BE2C (cell line): ENCODE measurements around the gene RFX1.
"Not testable (repeated sequence)": the region's sequence is repeated elsewhere in the genome, so short reads cannot be mapped to it uniquely, and the experiment has no call there.

Experiments used
- DNase-seq: peaks from one replicate; pipeline ENCODE4 v3.0.0-alpha.2; 2020
- H3K27me3 ChIP-seq: fragments of 250-450 bp; sonication (Bioruptor Pico); 2 replicates; pipeline ENCODE4 v1.5.1; 2020; ENCODE audit warnings: mild to moderate bottlenecking
- H3K36me3 ChIP-seq: fragments of 250-450 bp; sonication (Bioruptor Pico); 2 replicates; pipeline ENCODE4 v1.5.1; 2020; ENCODE audit warnings: mild to moderate bottlenecking
- H3K4me1 ChIP-seq: fragments of 250-450 bp; sonication (Bioruptor Pico); 2 replicates; pipeline ENCODE4 v1.5.1; 2020
- H3K4me3 ChIP-seq: 2 replicates; pipeline ENCODE4 v1.5.1; 2011; ENCODE audit warnings: low read depth, low read length
- H3K9me3 ChIP-seq: fragments of 250-450 bp; sonication (Bioruptor Pico); 2 replicates; pipeline ENCODE4 v1.5.1; 2020
- CTCF ChIP-seq: IDR thresholded peaks from 2 replicates; pipeline ENCODE4 v1.5.1; 2012; ENCODE audit warnings: mild to moderate bottlenecking, low read depth, low read length

Gene RFX1

GRCh38 chr19:14039181-14039580 is 33.1 kb upstream of the RFX1 start:
- no peak for TF ChIP-seq CTCF
- no peaks in the 10 kb centered on the region for H3K36me3 ChIP-seq
- no peak for DNase-seq

GRCh38 chr19:14035706-14036105 is 29.6 kb upstream of the RFX1 start:
- H3K36me3 ChIP-seq = no peaks in the 10 kb centered on the region
- no peak for DNase-seq
- no peaks in the 10 kb centered on the region for H3K9me3 ChIP-seq
- H3K4me3 ChIP-seq = no peak overlapping the region
- no peaks in the 10 kb centered on the region for H3K27me3 ChIP-seq
- TF ChIP-seq CTCF = no peak
- no peaks in the 10 kb centered on the region for H3K4me1 ChIP-seq

More at GRCh38 chr19:14039181-14039580, 33.1 kb upstream of the RFX1 start:
- no peak overlapping the region for H3K4me3 ChIP-seq
- no peaks in the 10 kb centered on the region for H3K27me3 ChIP-seq
- H3K4me1 ChIP-seq = no peaks in the 10 kb centered on the region
- no peaks in the 10 kb centered on the region for H3K9me3 ChIP-seq

DNA sequence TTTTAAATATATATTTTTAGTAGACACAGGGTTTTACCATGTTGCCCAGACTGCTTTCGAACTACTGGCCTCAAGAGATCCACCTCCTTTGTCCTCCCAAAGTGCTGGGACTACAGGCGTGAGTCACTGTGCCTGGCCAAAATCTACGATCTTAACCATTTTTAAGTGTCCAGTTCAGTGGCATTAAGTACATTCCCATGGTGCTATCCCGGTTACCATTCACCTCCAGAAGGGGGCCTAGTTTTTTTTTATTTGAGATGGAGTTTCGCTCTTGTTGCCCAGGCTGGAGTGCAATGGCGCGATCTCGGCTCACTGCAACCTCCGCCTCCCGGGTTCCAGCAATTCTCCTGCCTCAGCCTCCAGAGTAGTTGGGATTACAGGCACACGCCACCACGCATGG is 29.0 kb upstream of the RFX1 start:
- not testable (repeated sequence) for DNase-seq, H3K9me3 ChIP-seq, H3K4me3 ChIP-seq, H3K4me1 ChIP-seq, H3K36me3 ChIP-seq, H3K27me3 ChIP-seq
- TF ChIP-seq CTCF = 0 out of 2 replicates have a peak, but pooled peaks have one; percentile 6

- no peaks in the 10 kb centered on the region for H3K4me1 ChIP-seq
- no peaks in the 10 kb centered on the region for H3K9me3 ChIP-seq
- no peaks in the 10 kb centered on the region for H3K27me3 ChIP-seq
- DNase-seq = no peak
- TF ChIP-seq CTCF = no peak
- no peak overlapping the region for H3K4me3 ChIP-seq
- no peaks in the 10 kb centered on the region for H3K36me3 ChIP-seq
Observed at GRCh38 chr19:14033946-14034345, 27.8 kb upstream of the RFX1 start.

DNA sequence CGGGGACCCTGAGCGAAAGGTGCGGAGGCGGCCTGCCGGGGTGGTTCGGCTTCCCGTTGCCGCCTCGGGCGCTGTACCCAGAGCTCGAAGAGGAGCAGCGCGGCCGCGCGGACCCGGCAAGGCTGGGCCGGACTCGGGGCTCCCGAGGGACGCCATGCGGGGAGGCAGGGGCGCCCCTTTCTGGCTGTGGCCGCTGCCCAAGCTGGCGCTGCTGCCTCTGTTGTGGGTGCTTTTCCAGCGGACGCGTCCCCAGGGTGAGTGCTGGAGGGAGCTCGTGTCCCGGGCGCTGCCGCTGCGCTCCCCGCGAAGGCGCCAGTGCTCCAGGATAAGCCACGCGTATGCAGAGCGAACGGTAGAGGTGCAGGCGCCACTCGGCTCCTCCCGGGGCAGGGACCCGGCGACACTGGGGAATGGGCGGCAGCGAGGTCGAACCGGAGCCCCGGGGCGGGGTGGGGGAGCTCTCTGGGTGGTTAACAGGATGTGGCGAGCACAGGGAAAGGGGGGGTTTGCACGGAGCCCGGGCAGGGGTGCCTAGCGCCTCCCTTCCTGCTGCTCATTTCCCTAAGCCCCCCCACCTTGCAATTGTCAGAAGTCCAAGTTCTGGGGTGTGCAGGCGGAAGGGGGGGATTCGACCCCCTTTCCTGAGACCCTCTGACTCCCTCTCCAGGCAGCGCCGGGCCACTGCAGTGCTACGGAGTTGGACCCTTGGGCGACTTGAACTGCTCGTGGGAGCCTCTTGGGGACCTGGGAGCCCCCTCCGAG is 25.8 kb upstream of the RFX1 start, which contains the start of gene IL27RA:
Gene IL27RA, plus strand, starts transcription at position 44 of the 762 bp plus-strand sequence. Its CDS starts 111 bp downstream, at position 155.
- Histone ChIP-seq H3K4me1 (no peaks in the 10 kb centered on the region), H3K27me3 (no peaks in the 10 kb centered on the region), H3K9me3 (no peaks in the 10 kb centered on the region), H3K4me3 (peak within 1 kb of the TSS; percentile 71), H3K36me3 (no peaks in the 10 kb centered on the region)
- TF ChIP-seq CTCF = peak; percentile 76
- DNase-seq = peak; percentile 70

DNA sequence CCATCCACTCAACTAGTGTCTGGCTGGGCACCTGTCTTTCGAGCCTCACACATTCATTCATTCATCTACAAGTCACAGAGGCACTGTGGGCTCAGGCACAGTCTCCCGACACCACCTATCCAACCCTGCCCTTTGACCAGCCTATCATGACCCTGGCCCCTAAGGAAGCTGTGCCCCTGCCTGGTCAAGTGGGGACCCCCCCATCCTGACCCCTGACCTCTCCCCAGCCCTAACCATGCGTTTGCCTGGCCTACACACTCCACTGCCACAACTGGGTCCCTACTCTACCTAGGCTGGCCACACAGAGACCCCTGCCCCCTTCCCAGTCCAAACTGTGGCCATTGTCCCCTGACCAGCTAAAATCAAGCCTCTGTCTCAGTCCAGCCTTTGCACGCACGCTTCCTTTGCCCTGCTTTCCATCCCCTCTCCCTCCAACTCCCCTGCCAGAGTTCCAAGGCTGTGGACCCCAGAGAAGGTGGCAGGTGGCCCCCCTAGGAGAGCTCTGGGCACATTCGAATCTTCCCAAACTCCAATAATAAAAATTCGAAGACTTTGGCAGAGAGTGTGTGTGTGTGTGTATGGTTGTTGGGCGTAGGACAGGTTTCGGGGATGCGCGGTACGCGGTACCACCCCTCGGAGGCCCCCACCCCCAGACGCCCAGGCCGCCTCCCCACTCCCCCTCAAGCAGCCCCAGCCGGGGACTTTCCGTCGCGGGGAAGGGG is 25.0 kb upstream of the RFX1 start:
- DNase-seq = no peak
- Histone ChIP-seq H3K4me1 (no peaks in the 10 kb centered on the region), H3K4me3 (peak overlapping the region; percentile 71), H3K27me3 (no peaks in the 10 kb centered on the region), H3K36me3 (no peaks in the 10 kb centered on the region), H3K9me3 (no peaks in the 10 kb centered on the region)
- no peak for TF ChIP-seq CTCF
